Ishikawa (cell line): Measurements from ENCODE around the gene MYF6.

Source experiments
- CEBPB ChIP-seq: IDR thresholded peaks from 2 replicates; pipeline ENCODE4 v1.6.1; 2012
- EP300 ChIP-seq: IDR thresholded peaks from 2 replicates; pipeline ENCODE4 v1.6.1; 2012; ENCODE audit warnings: borderline replicate concordance
- FOXM1 ChIP-seq: IDR thresholded peaks from 2 replicates; pipeline ENCODE4 v1.6.1; 2012; ENCODE audit warnings: low read depth, borderline replicate concordance
- RAD21 ChIP-seq: IDR thresholded peaks from 2 replicates; pipeline ENCODE4 v1.6.1; 2012; ENCODE audit warnings: low read depth
- ZBTB7A ChIP-seq: IDR thresholded peaks from 2 replicates; pipeline ENCODE4 v1.6.1; 2012; ENCODE audit warnings: low read depth
- TF ChIP-seq, protein P1 (sequence below): IDR thresholded peaks from 2 replicates; pipeline ENCODE4 v1.6.1; 2012
- TF ChIP-seq, protein P2 (sequence below): IDR thresholded peaks from 2 replicates; pipeline ENCODE4 v1.6.1; 2012; ENCODE audit warnings: low read depth, mild to moderate bottlenecking

DNA sequence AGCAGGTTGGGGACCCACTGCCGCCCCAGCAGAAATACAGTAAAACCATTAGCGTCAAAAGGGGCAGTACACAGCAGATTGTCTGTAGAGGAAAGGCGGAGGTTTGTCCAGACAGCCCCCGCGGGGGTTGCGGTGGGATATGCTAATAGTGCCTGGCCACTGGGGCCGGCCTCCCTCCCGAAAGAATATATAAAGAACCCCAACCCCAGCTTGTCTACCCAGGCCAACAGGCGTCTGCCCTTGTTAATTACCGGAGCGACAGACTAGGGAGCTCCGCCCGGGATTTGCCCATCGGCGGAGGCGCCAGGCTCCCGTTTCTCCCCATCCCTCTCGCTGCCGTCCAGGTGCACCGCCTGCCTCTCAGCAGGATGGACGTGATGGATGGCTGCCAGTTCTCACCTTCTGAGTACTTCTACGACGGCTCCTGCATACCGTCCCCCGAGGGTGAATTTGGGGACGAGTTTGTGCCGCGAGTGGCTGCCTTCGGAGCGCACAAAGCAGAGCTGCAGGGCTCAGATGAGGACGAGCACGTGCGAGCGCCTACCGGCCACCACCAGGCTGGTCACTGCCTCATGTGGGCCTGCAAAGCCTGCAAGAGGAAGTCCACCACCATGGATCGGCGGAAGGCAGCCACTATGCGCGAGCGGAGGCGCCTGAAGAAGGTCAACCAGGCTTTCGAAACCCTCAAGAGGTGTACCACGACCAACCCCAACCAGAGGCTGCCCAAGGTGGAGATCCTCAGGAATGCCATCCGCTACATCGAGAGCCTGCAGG, 9.4 kb downstream of the MYF6 start, which contains the start of gene MYF5:
- TF ChIP-seq, protein P1, sequence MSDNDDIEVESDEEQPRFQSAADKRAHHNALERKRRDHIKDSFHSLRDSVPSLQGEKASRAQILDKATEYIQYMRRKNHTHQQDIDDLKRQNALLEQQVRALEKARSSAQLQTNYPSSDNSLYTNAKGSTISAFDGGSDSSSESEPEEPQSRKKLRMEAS, result no peak
- TF ChIP-seq FOXM1 (no peak), EP300 (no peak), CEBPB (no peak), ZBTB7A (no peak), RAD21 (no peak)
- TF ChIP-seq, protein P2, sequence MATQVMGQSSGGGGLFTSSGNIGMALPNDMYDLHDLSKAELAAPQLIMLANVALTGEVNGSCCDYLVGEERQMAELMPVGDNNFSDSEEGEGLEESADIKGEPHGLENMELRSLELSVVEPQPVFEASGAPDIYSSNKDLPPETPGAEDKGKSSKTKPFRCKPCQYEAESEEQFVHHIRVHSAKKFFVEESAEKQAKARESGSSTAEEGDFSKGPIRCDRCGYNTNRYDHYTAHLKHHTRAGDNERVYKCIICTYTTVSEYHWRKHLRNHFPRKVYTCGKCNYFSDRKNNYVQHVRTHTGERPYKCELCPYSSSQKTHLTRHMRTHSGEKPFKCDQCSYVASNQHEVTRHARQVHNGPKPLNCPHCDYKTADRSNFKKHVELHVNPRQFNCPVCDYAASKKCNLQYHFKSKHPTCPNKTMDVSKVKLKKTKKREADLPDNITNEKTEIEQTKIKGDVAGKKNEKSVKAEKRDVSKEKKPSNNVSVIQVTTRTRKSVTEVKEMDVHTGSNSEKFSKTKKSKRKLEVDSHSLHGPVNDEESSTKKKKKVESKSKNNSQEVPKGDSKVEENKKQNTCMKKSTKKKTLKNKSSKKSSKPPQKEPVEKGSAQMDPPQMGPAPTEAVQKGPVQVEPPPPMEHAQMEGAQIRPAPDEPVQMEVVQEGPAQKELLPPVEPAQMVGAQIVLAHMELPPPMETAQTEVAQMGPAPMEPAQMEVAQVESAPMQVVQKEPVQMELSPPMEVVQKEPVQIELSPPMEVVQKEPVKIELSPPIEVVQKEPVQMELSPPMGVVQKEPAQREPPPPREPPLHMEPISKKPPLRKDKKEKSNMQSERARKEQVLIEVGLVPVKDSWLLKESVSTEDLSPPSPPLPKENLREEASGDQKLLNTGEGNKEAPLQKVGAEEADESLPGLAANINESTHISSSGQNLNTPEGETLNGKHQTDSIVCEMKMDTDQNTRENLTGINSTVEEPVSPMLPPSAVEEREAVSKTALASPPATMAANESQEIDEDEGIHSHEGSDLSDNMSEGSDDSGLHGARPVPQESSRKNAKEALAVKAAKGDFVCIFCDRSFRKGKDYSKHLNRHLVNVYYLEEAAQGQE, result no peak
